LNCAP (cell line): ENCODE measurements around the gene RHOV.

Experiments used
- TF ChIP-seq, protein P1 (sequence below): fragments of 450-650 bp; IDR thresholded peaks from 2 replicates; pipeline ENCODE4 v1.5.1; 2017; ENCODE audit warnings: mild to moderate bottlenecking

Gene RHOV

DNA sequence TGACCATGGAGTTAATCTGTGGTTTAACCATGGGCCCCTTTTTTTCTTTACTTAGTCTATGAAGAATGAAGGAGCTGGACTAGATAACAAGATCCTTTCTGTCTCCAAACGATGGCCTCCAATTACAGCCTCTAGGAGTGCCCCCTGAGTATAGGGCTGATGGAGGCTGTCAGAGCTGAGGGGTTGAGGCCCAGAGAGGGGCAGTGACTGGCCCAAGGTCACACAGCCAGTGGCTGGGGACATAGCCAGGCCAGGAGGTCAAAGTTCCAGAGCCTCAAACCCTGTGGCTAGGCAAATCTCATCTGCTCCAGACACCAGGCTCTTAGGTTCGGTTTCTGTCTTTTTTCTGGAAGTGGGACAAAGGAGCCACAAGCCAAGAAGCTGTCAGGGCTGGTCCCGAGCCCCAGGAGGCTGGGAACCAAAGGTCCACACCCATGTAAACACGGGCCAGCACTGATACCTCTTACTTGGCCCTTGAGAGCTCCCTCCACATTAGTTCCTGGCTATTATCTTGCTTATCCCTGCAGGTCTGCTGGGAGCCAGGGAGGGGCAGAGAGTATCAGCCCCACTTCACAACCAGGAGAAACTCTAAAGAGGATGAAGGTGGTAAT, 10.3 kb downstream of the RHOV start:
- TF ChIP-seq, protein P1, sequence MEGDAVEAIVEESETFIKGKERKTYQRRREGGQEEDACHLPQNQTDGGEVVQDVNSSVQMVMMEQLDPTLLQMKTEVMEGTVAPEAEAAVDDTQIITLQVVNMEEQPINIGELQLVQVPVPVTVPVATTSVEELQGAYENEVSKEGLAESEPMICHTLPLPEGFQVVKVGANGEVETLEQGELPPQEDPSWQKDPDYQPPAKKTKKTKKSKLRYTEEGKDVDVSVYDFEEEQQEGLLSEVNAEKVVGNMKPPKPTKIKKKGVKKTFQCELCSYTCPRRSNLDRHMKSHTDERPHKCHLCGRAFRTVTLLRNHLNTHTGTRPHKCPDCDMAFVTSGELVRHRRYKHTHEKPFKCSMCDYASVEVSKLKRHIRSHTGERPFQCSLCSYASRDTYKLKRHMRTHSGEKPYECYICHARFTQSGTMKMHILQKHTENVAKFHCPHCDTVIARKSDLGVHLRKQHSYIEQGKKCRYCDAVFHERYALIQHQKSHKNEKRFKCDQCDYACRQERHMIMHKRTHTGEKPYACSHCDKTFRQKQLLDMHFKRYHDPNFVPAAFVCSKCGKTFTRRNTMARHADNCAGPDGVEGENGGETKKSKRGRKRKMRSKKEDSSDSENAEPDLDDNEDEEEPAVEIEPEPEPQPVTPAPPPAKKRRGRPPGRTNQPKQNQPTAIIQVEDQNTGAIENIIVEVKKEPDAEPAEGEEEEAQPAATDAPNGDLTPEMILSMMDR = no peak

GRCh38 chr15:40859206-40859851, 14.7 kb downstream of the RHOV start:
- TF ChIP-seq, protein P1 = peak; percentile 85

GRCh38 chr15:40858706-40859105, 15.3 kb downstream of the RHOV start:
- TF ChIP-seq, protein P1 = no peak

- TF ChIP-seq, protein P1 = peak; percentile 96
These were observed 16.3 kb downstream of the RHOV start for GRCh38 chr15:40857601-40858341.

- TF ChIP-seq, protein P1 = no peak
These were observed 17.3 kb downstream of the RHOV start for GRCh38 chr15:40856746-40857145.

DNA sequence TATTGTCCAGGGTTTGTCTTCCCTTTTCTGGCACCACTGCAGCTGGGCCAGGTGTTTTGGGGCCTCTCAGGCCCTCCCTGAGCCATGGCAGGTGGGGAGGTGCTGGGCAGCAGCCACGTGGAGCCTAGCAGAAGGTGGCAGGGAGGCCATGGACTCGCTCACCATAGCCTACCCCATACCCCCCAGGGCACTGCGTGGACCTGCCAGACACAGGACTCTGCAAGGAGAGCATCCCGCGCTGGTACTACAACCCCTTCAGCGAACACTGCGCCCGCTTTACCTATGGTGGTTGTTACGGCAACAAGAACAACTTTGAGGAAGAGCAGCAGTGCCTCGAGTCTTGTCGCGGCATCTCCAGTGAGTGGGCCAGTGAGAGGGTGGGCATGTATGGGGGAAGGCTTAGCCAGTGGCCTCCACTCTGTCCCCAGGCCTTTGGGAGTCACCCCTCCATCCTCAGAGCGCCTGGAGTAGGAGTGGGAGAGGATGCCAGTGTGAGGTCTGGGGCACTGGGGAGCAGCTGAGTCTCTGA, 18.3 kb downstream of the RHOV start:
- TF ChIP-seq, protein P1 = no peak

DNA sequence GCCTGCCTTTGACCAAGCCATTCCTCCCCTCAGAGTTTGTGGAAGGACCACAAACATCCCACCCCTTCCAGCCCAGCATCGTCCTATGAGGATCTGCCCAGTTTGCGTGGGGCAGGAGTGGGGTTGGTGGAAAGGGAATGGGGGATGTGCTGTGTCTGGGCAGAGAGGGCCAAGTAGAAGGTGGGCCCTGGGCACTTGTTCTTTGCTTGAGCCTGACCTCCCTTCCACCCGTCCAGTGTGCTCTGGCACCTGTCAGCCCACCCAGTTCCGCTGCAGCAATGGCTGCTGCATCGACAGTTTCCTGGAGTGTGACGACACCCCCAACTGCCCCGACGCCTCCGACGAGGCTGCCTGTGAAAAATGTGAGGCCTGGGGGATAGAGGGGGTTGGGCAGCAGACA, 19.9 kb downstream of the RHOV start:
- TF ChIP-seq, protein P1 = no peak
